ENCODE measurements around the gene GGACT. TPM values are rescaled to one million over a fixed set of nuclear protein-coding genes. Genes with fewer than 3 reads are reported as not detected.
"Not testable (repeated sequence)": the region's sequence is repeated elsewhere in the genome, so short reads cannot be mapped to it uniquely, and the experiment has no call there.

GGACT gene
- polyA plus RNA-seq, 1 donor from 2014 or later = 1.7 TPM

DNA sequence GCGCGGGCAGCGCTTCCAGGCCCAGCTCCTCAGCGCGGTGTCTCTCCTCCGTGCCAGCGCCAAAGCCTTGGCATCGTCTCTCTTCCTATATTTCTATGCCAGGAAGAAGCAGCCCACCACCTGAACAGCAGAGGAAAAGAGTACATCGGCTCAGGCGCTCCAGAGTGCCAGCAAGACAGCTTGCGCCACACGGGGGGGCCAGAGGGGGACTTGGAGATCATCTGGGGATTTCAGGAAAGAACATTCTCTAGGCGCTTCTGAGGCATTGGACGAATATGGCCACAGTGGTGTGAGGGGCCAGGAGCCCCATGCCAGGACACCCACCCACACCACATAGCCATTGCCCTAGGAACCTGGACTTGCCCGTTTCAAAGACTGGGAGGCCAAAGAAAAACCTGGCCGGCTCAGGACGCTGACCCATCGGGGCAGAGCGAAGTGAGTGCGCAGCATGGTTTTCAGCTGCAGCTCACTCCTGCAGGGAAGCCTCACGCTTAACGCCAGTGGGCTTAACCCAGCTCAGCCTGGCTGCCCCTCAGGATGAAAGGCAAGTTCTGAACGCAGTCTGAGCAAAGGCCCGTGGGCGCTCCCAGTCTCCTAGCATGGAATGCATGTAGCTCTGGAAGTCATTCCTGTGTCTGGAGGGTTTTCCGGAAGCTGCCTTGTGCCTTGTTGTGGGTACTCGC, 62.1 kb downstream of the GGACT start:
- Histone ChIP-seq H3K36me3 (ENCODE audit: insufficient read depth, low read length) (no peaks in the 10 kb centered on the region), H3K4me2 (ENCODE audit: low read length) (no peak overlapping the region), H3K9ac (ENCODE audit: low read length) (no peak overlapping the region), H3K79me2 (replicated peaks; ENCODE audit: insufficient read depth, low read length) (no peaks in the 10 kb centered on the region), H3K27ac (ENCODE audit: low read length) (no peak overlapping the region), H3K9me3 (ENCODE audit: low read length) (no peaks in the 10 kb centered on the region), H3K27me3 (ENCODE audit: insufficient read depth, low read depth, low read length) (no peaks in the 10 kb centered on the region), H3K9me2 (ENCODE audit: insufficient read depth, low read length) (no peaks in the 10 kb centered on the region), H4K20me1 (ENCODE audit: insufficient read depth) (no peaks in the 10 kb centered on the region), H2AFZ (ENCODE audit: low read depth, low read length) (no peak overlapping the region), H3F3A (ENCODE audit: insufficient read depth, low read length, poor library complexity, severe bottlenecking) (no peaks in the 10 kb centered on the region), H3K4me3 (ENCODE audit: low read length) (no peak overlapping the region)
- TF ChIP-seq POLR2AphosphoS5 (IDR thresholded peaks at IDR 0.05) = no peak
- no peak for TF ChIP-seq RAD21 (conservative IDR thresholded peaks at IDR 0.05)
- no peak for TF ChIP-seq TAF1 (IDR thresholded peaks at IDR 0.05; ENCODE audit: low read depth)
- no peak for TF ChIP-seq EZH2 (IDR thresholded peaks at IDR 0.05; ENCODE audit: borderline replicate concordance, insufficient read depth, low read length, poor library complexity, severe bottlenecking)
- TF ChIP-seq, protein P1, sequence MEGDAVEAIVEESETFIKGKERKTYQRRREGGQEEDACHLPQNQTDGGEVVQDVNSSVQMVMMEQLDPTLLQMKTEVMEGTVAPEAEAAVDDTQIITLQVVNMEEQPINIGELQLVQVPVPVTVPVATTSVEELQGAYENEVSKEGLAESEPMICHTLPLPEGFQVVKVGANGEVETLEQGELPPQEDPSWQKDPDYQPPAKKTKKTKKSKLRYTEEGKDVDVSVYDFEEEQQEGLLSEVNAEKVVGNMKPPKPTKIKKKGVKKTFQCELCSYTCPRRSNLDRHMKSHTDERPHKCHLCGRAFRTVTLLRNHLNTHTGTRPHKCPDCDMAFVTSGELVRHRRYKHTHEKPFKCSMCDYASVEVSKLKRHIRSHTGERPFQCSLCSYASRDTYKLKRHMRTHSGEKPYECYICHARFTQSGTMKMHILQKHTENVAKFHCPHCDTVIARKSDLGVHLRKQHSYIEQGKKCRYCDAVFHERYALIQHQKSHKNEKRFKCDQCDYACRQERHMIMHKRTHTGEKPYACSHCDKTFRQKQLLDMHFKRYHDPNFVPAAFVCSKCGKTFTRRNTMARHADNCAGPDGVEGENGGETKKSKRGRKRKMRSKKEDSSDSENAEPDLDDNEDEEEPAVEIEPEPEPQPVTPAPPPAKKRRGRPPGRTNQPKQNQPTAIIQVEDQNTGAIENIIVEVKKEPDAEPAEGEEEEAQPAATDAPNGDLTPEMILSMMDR (IDR thresholded peaks at IDR 0.05; ENCODE audit: poor library complexity, severe bottlenecking) = no peak
- no peak for TF ChIP-seq EP300 (conservative IDR thresholded peaks at IDR 0.05; ENCODE audit: poor library complexity, severe bottlenecking)
- TF ChIP-seq MXI1 (conservative IDR thresholded peaks at IDR 0.05; ENCODE audit: poor library complexity, severe bottlenecking) = no peak
- TF ChIP-seq REST (IDR thresholded peaks at IDR 0.05; ENCODE audit: borderline replicate concordance) = no peak
- TF ChIP-seq SMC3 (conservative IDR thresholded peaks at IDR 0.05; ENCODE audit: poor library complexity) = no peak

- Histone ChIP-seq H3K9ac (ENCODE audit: low read length) (no peak overlapping the region), H3F3A (ENCODE audit: insufficient read depth, low read length, poor library complexity, severe bottlenecking) (no peaks in the 10 kb centered on the region), H3K9me3 (ENCODE audit: low read length) (no peaks in the 10 kb centered on the region), H3K4me2 (ENCODE audit: low read length) (no peak overlapping the region), H3K79me2 (replicated peaks; ENCODE audit: insufficient read depth, low read length) (no peaks in the 10 kb centered on the region), H2AFZ (ENCODE audit: low read depth, low read length) (no peak overlapping the region), H3K4me3 (ENCODE audit: low read length) (no peak overlapping the region), H3K9me2 (ENCODE audit: insufficient read depth, low read length) (no peaks in the 10 kb centered on the region), H3K36me3 (ENCODE audit: insufficient read depth, low read length) (no peaks in the 10 kb centered on the region), H3K27me3 (ENCODE audit: insufficient read depth, low read depth, low read length) (no peaks in the 10 kb centered on the region), H4K20me1 (ENCODE audit: insufficient read depth) (no peaks in the 10 kb centered on the region), H3K27ac (ENCODE audit: low read length) (no peak overlapping the region)
- no peak for TF ChIP-seq RAD21 (conservative IDR thresholded peaks at IDR 0.05)
- TF ChIP-seq POLR2AphosphoS5 (IDR thresholded peaks at IDR 0.05) = no peak
- TF ChIP-seq REST (IDR thresholded peaks at IDR 0.05; ENCODE audit: borderline replicate concordance) = no peak
- TF ChIP-seq TAF1 (IDR thresholded peaks at IDR 0.05; ENCODE audit: low read depth) = no peak
- TF ChIP-seq EP300 (conservative IDR thresholded peaks at IDR 0.05; ENCODE audit: poor library complexity, severe bottlenecking) = no peak
- TF ChIP-seq EZH2 (IDR thresholded peaks at IDR 0.05; ENCODE audit: borderline replicate concordance, insufficient read depth, low read length, poor library complexity, severe bottlenecking) = no peak
Observed at GRCh38 chr13:100525453-100526317, 62.9 kb downstream of the GGACT start.

DNA sequence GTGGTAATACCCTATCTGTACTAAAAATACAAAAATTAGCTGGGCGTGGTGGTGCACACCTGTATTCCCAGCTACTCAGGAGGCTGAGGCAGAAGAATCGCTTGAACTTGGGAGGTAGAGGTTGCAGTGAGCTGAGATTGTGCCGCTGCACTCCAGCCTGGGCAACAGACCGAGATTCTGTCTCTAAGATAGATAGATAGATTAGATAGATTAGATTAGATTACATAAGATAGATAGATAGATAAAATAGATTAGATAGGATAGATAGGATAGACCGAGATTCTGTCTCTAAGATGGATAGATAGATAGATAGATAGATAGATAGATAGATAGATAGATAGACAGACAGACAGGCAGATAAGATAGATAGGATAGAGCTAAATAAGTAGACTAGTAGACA, 63.9 kb downstream of the GGACT start:
- not testable (repeated sequence) for H4K20me1 ChIP-seq (ENCODE audit: insufficient read depth); H3K27me3 ChIP-seq (ENCODE audit: insufficient read depth, low read depth, low read length); H3K9me3 ChIP-seq (ENCODE audit: low read length); H3K4me2 ChIP-seq (ENCODE audit: low read length); H3K36me3 ChIP-seq (ENCODE audit: insufficient read depth, low read length); H3F3A ChIP-seq (ENCODE audit: insufficient read depth, low read length, poor library complexity, severe bottlenecking); H3K4me3 ChIP-seq (ENCODE audit: low read length); H3K9me2 ChIP-seq (ENCODE audit: insufficient read depth, low read length); H3K27ac ChIP-seq (ENCODE audit: low read length); H2AFZ ChIP-seq (ENCODE audit: low read depth, low read length); H3K79me2 ChIP-seq (replicated peaks; ENCODE audit: insufficient read depth, low read length); H3K9ac ChIP-seq (ENCODE audit: low read length)

Measured in neural cell (in vitro differentiated cells).